ENCODE measurements around the gene SLC39A11. TPM values are rescaled to one million over a fixed set of nuclear protein-coding genes. Genes with fewer than 3 reads are reported as not detected.

SLC39A11 gene
- total RNA-seq, 1 experiment from 2014 or later, result 18.6 TPM

DNA sequence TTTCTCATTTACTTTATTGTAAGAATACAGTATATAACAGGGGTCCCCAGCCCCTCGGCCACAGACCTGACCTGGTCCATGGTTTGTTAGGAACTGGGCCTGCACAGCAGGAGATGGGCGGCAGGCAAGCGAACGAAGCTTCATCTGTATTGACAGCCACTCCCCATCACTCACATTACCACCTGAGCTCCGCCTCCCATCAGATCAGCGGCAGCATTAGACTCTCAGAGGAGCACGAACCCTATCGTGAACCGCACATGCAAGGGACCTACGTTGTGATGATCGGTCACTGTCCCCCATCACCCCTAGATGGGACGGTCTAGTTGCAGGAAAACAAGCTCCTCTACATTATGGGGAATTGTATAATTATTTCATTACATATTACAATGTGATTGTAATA lies 410.6 kb downstream of the SLC39A11 start:
- Histone ChIP-seq H3K4me3 (ENCODE audit: low read depth, low read length, poor library complexity, severe bottlenecking) (no peak overlapping the region), H3K36me3 (ENCODE audit: insufficient read depth, low read length, poor library complexity, severe bottlenecking) (no peaks in the 10 kb centered on the region), H3K27ac (ENCODE audit: low read depth, low read length, poor library complexity, severe bottlenecking) (no peak overlapping the region), H3K4me1 (ENCODE audit: insufficient read depth, low read length, poor library complexity, severe bottlenecking) (no peaks in the 10 kb centered on the region), H3K27me3 (replicated peaks; ENCODE audit: insufficient read depth, low read depth, low read length, poor library complexity) (no peaks in the 10 kb centered on the region), H3K9me3 (ENCODE audit: low read depth, low read length, poor library complexity, severe bottlenecking) (no peaks in the 10 kb centered on the region)
- ChIA-PET POLR2A (ENCODE audit: low non-redundant PET) (no interaction called here), CTCF (no interaction called here)
- intact Hi-C loops (cut with micrococcal nuclease; ENCODE audit: unreplicated experiment), result no loop called here
- no peak for TF ChIP-seq EZH2 (IDR thresholded peaks at IDR 0.05; ENCODE audit: borderline replicate concordance, low read depth, low read length, poor library complexity, severe bottlenecking)
- DNase-seq (ENCODE audit: low spot score), result no peak
- BruUV-seq (replicated peaks), result no TSS peak

- ChIA-PET CTCF (no interaction called here), POLR2A (ENCODE audit: low non-redundant PET) (no interaction called here)
- no peak for DNase-seq (ENCODE audit: low spot score)
- no peaks in the 10 kb centered on the region for H3K36me3 ChIP-seq (ENCODE audit: insufficient read depth, low read length, poor library complexity, severe bottlenecking)
- no peaks in the 10 kb centered on the region for H3K4me1 ChIP-seq (ENCODE audit: insufficient read depth, low read length, poor library complexity, severe bottlenecking)
- BruUV-seq (replicated peaks), result no TSS peak
- no peaks in the 10 kb centered on the region for H3K27me3 ChIP-seq (replicated peaks; ENCODE audit: insufficient read depth, low read depth, low read length, poor library complexity)
- no peak for TF ChIP-seq EZH2 (IDR thresholded peaks at IDR 0.05; ENCODE audit: borderline replicate concordance, low read depth, low read length, poor library complexity, severe bottlenecking)
- TF ChIP-seq, protein P1, sequence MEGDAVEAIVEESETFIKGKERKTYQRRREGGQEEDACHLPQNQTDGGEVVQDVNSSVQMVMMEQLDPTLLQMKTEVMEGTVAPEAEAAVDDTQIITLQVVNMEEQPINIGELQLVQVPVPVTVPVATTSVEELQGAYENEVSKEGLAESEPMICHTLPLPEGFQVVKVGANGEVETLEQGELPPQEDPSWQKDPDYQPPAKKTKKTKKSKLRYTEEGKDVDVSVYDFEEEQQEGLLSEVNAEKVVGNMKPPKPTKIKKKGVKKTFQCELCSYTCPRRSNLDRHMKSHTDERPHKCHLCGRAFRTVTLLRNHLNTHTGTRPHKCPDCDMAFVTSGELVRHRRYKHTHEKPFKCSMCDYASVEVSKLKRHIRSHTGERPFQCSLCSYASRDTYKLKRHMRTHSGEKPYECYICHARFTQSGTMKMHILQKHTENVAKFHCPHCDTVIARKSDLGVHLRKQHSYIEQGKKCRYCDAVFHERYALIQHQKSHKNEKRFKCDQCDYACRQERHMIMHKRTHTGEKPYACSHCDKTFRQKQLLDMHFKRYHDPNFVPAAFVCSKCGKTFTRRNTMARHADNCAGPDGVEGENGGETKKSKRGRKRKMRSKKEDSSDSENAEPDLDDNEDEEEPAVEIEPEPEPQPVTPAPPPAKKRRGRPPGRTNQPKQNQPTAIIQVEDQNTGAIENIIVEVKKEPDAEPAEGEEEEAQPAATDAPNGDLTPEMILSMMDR (conservative IDR thresholded peaks at IDR 0.05; ENCODE audit: low read depth, low read length), result no peak
- no peak overlapping the region for H3K4me3 ChIP-seq (ENCODE audit: low read depth, low read length, poor library complexity, severe bottlenecking)
- H3K27ac ChIP-seq (ENCODE audit: low read depth, low read length, poor library complexity, severe bottlenecking), result no peak overlapping the region
- intact Hi-C loops (cut with micrococcal nuclease; ENCODE audit: unreplicated experiment), result no loop called here
- H3K9me3 ChIP-seq (ENCODE audit: low read depth, low read length, poor library complexity, severe bottlenecking), result no peaks in the 10 kb centered on the region
These were observed 414.6 kb downstream of the SLC39A11 start for GRCh38 chr17:72677714-72678390.

GRCh38 chr17:72677108-72677507 lies 415.4 kb downstream of the SLC39A11 start:
- intact Hi-C loops (cut with micrococcal nuclease; ENCODE audit: unreplicated experiment), result no loop called here
- DNase-seq (ENCODE audit: low spot score), result no peak
- TF ChIP-seq, protein P1 (conservative IDR thresholded peaks at IDR 0.05; ENCODE audit: low read depth, low read length), result no peak
- TF ChIP-seq EZH2 (IDR thresholded peaks at IDR 0.05; ENCODE audit: borderline replicate concordance, low read depth, low read length, poor library complexity, severe bottlenecking), result no peak
- no peaks in the 10 kb centered on the region for H3K9me3 ChIP-seq (ENCODE audit: low read depth, low read length, poor library complexity, severe bottlenecking)
- H3K27me3 ChIP-seq (replicated peaks; ENCODE audit: insufficient read depth, low read depth, low read length, poor library complexity), result no peaks in the 10 kb centered on the region
- H3K4me1 ChIP-seq (ENCODE audit: insufficient read depth, low read length, poor library complexity, severe bottlenecking), result no peaks in the 10 kb centered on the region
- H3K4me3 ChIP-seq (ENCODE audit: low read depth, low read length, poor library complexity, severe bottlenecking), result no peak overlapping the region
- no peaks in the 10 kb centered on the region for H3K36me3 ChIP-seq (ENCODE audit: insufficient read depth, low read length, poor library complexity, severe bottlenecking)
- POLR2A ChIA-PET (ENCODE audit: low non-redundant PET), result no interaction called here
- CTCF ChIA-PET, result no interaction called here
- no TSS peak for BruUV-seq (replicated peaks)
- H3K27ac ChIP-seq (ENCODE audit: low read depth, low read length, poor library complexity, severe bottlenecking), result no peak overlapping the region

- Histone ChIP-seq H3K27ac (ENCODE audit: low read depth, low read length, poor library complexity, severe bottlenecking) (no peak overlapping the region), H3K36me3 (ENCODE audit: insufficient read depth, low read length, poor library complexity, severe bottlenecking) (no peaks in the 10 kb centered on the region), H3K27me3 (replicated peaks; ENCODE audit: insufficient read depth, low read depth, low read length, poor library complexity) (no peaks in the 10 kb centered on the region), H3K4me1 (ENCODE audit: insufficient read depth, low read length, poor library complexity, severe bottlenecking) (no peaks in the 10 kb centered on the region), H3K4me3 (ENCODE audit: low read depth, low read length, poor library complexity, severe bottlenecking) (no peak overlapping the region), H3K9me3 (ENCODE audit: low read depth, low read length, poor library complexity, severe bottlenecking) (no peaks in the 10 kb centered on the region)
- POLR2A ChIA-PET (ENCODE audit: low non-redundant PET), result no interaction called here
- intact Hi-C loops (cut with micrococcal nuclease; ENCODE audit: unreplicated experiment), result no loop called here
- DNase-seq (ENCODE audit: low spot score), result no peak
- TF ChIP-seq, protein P1 (conservative IDR thresholded peaks at IDR 0.05; ENCODE audit: low read depth, low read length), result no peak
- TF ChIP-seq EZH2 (IDR thresholded peaks at IDR 0.05; ENCODE audit: borderline replicate concordance, low read depth, low read length, poor library complexity, severe bottlenecking), result no peak
- BruUV-seq (replicated peaks), result no TSS peak
- CTCF ChIA-PET, result no interaction called here
These were observed 419.8 kb downstream of the SLC39A11 start for GRCh38 chr17:72672729-72673128.
